Thyroid gland (tissue), 4 donors: Measurements from ENCODE around the gene CALCOCO2.

Experiments
- CTCF ChIP-seq, 6 experiments: fragments of 200-600 bp in 3 of 6; fragments of 450-650 bp in 3 of 6; sonication (generic) in 3 of 6; IDR thresholded peaks; one replicate each; pipeline ENCODE4 v1.5.1; 2016 to 2019; ENCODE audit warnings: antibody characterized with exemption in 6 of 6, mild to moderate bottlenecking in 2 of 6, inconsistent platforms in 1 of 6, moderate library complexity in 1 of 6
- POLR2A ChIP-seq, 2 donors: fragments of 450-650 bp; IDR thresholded peaks; one replicate each; pipeline ENCODE4 v1.6.1; 2017; ENCODE audit warnings: antibody characterized with exemption in 2 of 2, mild to moderate bottlenecking in 2 of 2, moderate library complexity in 1 of 2

GRCh38 chr17:48834973-48835372, 4.1 kb downstream of the CALCOCO2 start:
- TF ChIP-seq CTCF (IDR thresholded peaks at IDR 0.05) (no peak), POLR2A (IDR thresholded peaks at IDR 0.05) (no peak)
